Thyroid gland (tissue), 4 donors: Measurements from ENCODE around the gene SLC24A3. TPM values are rescaled to one million over a fixed set of nuclear protein-coding genes. Genes with fewer than 3 reads are reported as not detected.

Experiments
- DNase-seq, 2 donors: peaks; one replicate each; pipeline ENCODE4 v3.0.0-alpha.2; 2019
- H3K27ac ChIP-seq, 3 donors: fragments of 200-600 bp; sonication (generic); 1 replicate in 2 of 3; 2 replicates in 1 of 3; pipeline ENCODE4 v1.5.1; 2016 to 2019; ENCODE audit warnings: mild to moderate bottlenecking in 1 of 3, moderate library complexity in 1 of 3
- H3K27me3 ChIP-seq: fragments of 200-600 bp; sonication (generic); one replicate; pipeline ENCODE4 v1.5.1; 2019
- H3K36me3 ChIP-seq, 2 donors: fragments of 200-600 bp; sonication (generic); one replicate each; pipeline ENCODE4 v1.5.1; 2016 to 2019
- H3K4me1 ChIP-seq, 2 donors: fragments of 200-600 bp; sonication (generic); one replicate each; pipeline ENCODE4 v1.5.1; 2017 to 2019
- H3K4me3 ChIP-seq, 3 donors: fragments of 200-600 bp; sonication (generic); replicated peaks in 1 of 3; 1 replicate in 2 of 3; 2 replicates in 1 of 3; pipeline ENCODE4 v1.5.1; 2016; ENCODE audit warnings: mild to moderate bottlenecking in 1 of 3
- H3K9me3 ChIP-seq: fragments of 200-600 bp; sonication (generic); one replicate; pipeline ENCODE4 v1.5.1; 2017
- CTCF ChIP-seq, 6 experiments: fragments of 200-600 bp in 3 of 6; fragments of 450-650 bp in 3 of 6; sonication (generic) in 3 of 6; IDR thresholded peaks; one replicate each; pipeline ENCODE4 v1.5.1; 2016 to 2019; ENCODE audit warnings: antibody characterized with exemption in 6 of 6, mild to moderate bottlenecking in 2 of 6, inconsistent platforms in 1 of 6, moderate library complexity in 1 of 6
- POLR2A ChIP-seq, 2 donors: fragments of 450-650 bp; IDR thresholded peaks; one replicate each; pipeline ENCODE4 v1.6.1; 2017; ENCODE audit warnings: antibody characterized with exemption in 2 of 2, mild to moderate bottlenecking in 2 of 2, moderate library complexity in 1 of 2
- WGBS, 2 donors: methylation state at CpG; one replicate each; pipeline ENCODE4 v1.1.5; 2017; 5-methylcytosine and 5-hydroxymethylcytosine counted together
- intact Hi-C: fragments of 100-400 bp; cut with DNase I; formaldehyde crosslinking; loops from one replicate; pipeline ENCODE4 v1.15.1; 2023
- total RNA-seq, 4 donors: library from RNA; depleted of rRNA; stranded (reverse); fragments of >200 nt; gene quantifications; one replicate each; pipeline ENCODE4 v1.2.3, GENCODE V29; 2016

SLC24A3 gene
- total RNA-seq, 4 donors from 2014 or later = 4.0 to 8.1 (median 6.3) TPM

DNA sequence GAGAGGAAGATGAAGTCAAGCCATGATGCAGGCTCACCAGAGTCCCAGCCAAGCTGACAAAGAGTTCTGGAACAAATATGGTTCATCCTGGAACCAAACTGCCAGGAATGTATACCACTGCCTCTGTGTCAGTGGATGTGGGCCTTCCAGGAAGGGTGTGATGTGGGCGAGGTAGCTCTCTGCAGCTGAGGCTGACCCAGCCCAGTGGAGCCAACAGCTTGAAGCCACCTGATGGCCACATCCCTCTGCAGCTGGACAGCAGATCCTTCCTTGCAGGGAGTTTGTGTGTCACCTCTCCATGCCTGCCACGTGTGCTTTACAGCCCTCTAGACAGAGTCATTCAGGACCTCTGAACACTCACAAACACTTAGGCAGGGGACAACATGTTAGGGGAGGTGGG, 403.6 kb downstream of the SLC24A3 start:
- no peak overlapping the region for H3K27ac ChIP-seq
- H3K36me3 ChIP-seq = no peaks in the 10 kb centered on the region
- H3K27me3 ChIP-seq = no peaks in the 10 kb centered on the region
- TF ChIP-seq POLR2A (IDR thresholded peaks at IDR 0.05) (no peak), CTCF (IDR thresholded peaks at IDR 0.05) (no peak)
- no peaks in the 10 kb centered on the region for H3K9me3 ChIP-seq
- no peaks in the 10 kb centered on the region for H3K4me1 ChIP-seq
- intact Hi-C loops = no loop called here
- no peak overlapping the region for H3K4me3 ChIP-seq
- 88 to 95% methylated on average over 2 of the region's 2 CpGs for WGBS, 2 donors
- DNase-seq = no peak

GRCh38 chr20:19616620-19617019, 404.2 kb downstream of the SLC24A3 start:
- no peaks in the 10 kb centered on the region for H3K27me3 ChIP-seq
- no peaks in the 10 kb centered on the region for H3K36me3 ChIP-seq
- intact Hi-C loops = no loop called here
- TF ChIP-seq CTCF (IDR thresholded peaks at IDR 0.05) = no peak
- no peak for TF ChIP-seq POLR2A (IDR thresholded peaks at IDR 0.05)
- no peak for DNase-seq
- no peaks in the 10 kb centered on the region for H3K9me3 ChIP-seq
- H3K4me1 ChIP-seq = no peaks in the 10 kb centered on the region
- H3K4me3 ChIP-seq = no peak overlapping the region
- WGBS, 2 donors = 84 to 92% methylated on average over 4 of the region's 4 CpGs
- no peak overlapping the region for H3K27ac ChIP-seq

DNA sequence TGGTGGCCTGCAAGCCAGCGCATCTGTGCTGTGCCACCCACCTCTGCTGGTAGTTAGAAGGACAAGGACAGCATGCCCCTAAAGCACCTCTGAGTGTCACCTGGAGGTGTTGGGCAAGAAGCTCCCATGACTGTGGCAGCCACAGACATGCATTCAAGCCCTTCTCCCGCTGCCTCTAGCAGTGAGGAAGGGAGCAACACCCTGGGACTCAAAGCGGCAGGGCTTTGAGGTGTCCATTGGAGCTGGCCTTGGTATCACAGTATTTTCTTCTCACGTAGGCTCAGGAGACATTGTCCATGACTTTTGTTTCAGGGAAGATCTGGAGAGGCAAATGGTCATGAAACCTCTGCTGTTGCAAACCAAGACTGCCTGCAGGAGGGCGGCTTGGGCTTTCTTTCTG, 404.8 kb downstream of the SLC24A3 start:
- Histone ChIP-seq H3K27me3 (no peaks in the 10 kb centered on the region), H3K4me3 (no peak overlapping the region), H3K36me3 (no peaks in the 10 kb centered on the region), H3K27ac (no peak overlapping the region), H3K9me3 (no peaks in the 10 kb centered on the region), H3K4me1 (no peaks in the 10 kb centered on the region)
- TF ChIP-seq CTCF (IDR thresholded peaks at IDR 0.05) = no peak
- WGBS, 2 donors = 90 to 97% methylated on average over 5 of the region's 5 CpGs
- no peak for DNase-seq
- intact Hi-C loops = no loop called here

GRCh38 chr20:19618711-19619110, 406.3 kb downstream of the SLC24A3 start:
- DNase-seq = no peak
- WGBS, 2 donors = 88 to 90% methylated on average over 5 of the region's 5 CpGs
- H3K4me1 ChIP-seq = no peaks in the 10 kb centered on the region
- no peak overlapping the region for H3K4me3 ChIP-seq
- no peak overlapping the region for H3K27ac ChIP-seq
- no peaks in the 10 kb centered on the region for H3K27me3 ChIP-seq
- no peaks in the 10 kb centered on the region for H3K9me3 ChIP-seq
- TF ChIP-seq CTCF (IDR thresholded peaks at IDR 0.05) = no peak
- no peak for TF ChIP-seq POLR2A (IDR thresholded peaks at IDR 0.05)
- intact Hi-C loops = no loop called here
- no peaks in the 10 kb centered on the region for H3K36me3 ChIP-seq

- Histone ChIP-seq H3K27me3 (no peaks in the 10 kb centered on the region), H3K36me3 (no peaks in the 10 kb centered on the region), H3K9me3 (no peaks in the 10 kb centered on the region), H3K27ac (no peak overlapping the region), H3K4me1 (no peaks in the 10 kb centered on the region), H3K4me3 (no peak overlapping the region)
- intact Hi-C loops = no loop called here
- no peak for DNase-seq
- WGBS, 2 donors = 63 to 64% methylated on average over 2 of the region's 2 CpGs
- TF ChIP-seq POLR2A (IDR thresholded peaks at IDR 0.05) (no peak), CTCF (IDR thresholded peaks at IDR 0.05) (no peak)
These were observed 407.5 kb downstream of the SLC24A3 start for GRCh38 chr20:19619904-19620430.
